H1 (cell line): Measurements from ENCODE around the gene ZNF644. TPM values are rescaled to one million over a fixed set of nuclear protein-coding genes. Genes with fewer than 3 reads are reported as not detected.

ENCODE experiments used
- CTCF ChIA-PET: fragments of 300-600 bp; sonication (Branson Sonifier 250); formaldehyde crosslinking; loops from one replicate; lab custom pipeline; 2021; ENCODE audit not compliant: partially characterized antibody; lab: Charles Lee
- POLR2A ChIA-PET: fragments of 300-600 bp; sonication (Branson Sonifier 250); formaldehyde crosslinking; loops from one replicate; lab custom pipeline; 2021; ENCODE audit warnings: inconsistent platforms; ENCODE audit not compliant: partially characterized antibody; lab: Charles Lee
- DNase-seq, 2 experiments: peaks; one replicate each; pipeline versions ENCODE4 v3.0.0 to v3.0.0-alpha.2; 2010 to 2022; ENCODE audit warnings: low spot score in 2 of 2, low read depth in 1 of 2, mixed read lengths in 1 of 2
- FAIRE-seq: peaks from 2 replicates; lab custom pipeline; 2011; peaks lifted over from hg19 to GRCh38; lab: Jason Lieb, UNC
- H2AFZ ChIP-seq: 2 replicates; pipeline ENCODE4 v1.8.1; 2012; ENCODE audit warnings: low read length, inconsistent platforms
- H2AK5ac ChIP-seq: 2 replicates; pipeline ENCODE4 v1.6.1; 2013; ENCODE audit warnings: low read depth, low read length
- H2BK120ac ChIP-seq: replicated peaks from 2 replicates; pipeline ENCODE3; 2013; ENCODE audit warnings: low read depth, low read length, inconsistent platforms
- H2BK12ac ChIP-seq: 2 replicates; pipeline ENCODE4 v1.6.1; 2013; ENCODE audit warnings: low read depth, low read length
- H2BK15ac ChIP-seq: 2 replicates; pipeline ENCODE4 v1.6.1; 2013; ENCODE audit warnings: low read length
- H2BK20ac ChIP-seq: 2 replicates; pipeline ENCODE4 v1.6.1; 2013; ENCODE audit warnings: low read length
- H2BK5ac ChIP-seq: 2 replicates; pipeline ENCODE4 v1.6.1; 2013; ENCODE audit warnings: low read depth, low read length
- H3K14ac ChIP-seq: 2 replicates; pipeline ENCODE4 v1.6.1; 2013; ENCODE audit warnings: inconsistent platforms; ENCODE audit not compliant: insufficient read length
- H3K18ac ChIP-seq: 2 replicates; pipeline ENCODE4 v1.6.1; 2013; ENCODE audit warnings: low read length; ENCODE audit errors: extremely low read depth
- H3K23ac ChIP-seq: 2 replicates; pipeline ENCODE4 v1.6.1; 2013; ENCODE audit warnings: inconsistent platforms; ENCODE audit not compliant: insufficient read length
- H3K23me2 ChIP-seq: 2 replicates; pipeline ENCODE4 v1.6.1; 2013; ENCODE audit warnings: low read depth, low read length
- H3K27ac ChIP-seq: 2 replicates; pipeline ENCODE4 v1.6.1; 2011; ENCODE audit warnings: low read depth, low read length, inconsistent platforms
- H3K27me3 ChIP-seq, 4 experiments: replicated peaks in 1 of 4; 1 replicate in 1 of 4; 2 replicates in 3 of 4; pipeline versions ENCODE4 v1.6.1 to v1.8.1; 2011 to 2013; ENCODE audit warnings: low read length in 3 of 4, mild to moderate bottlenecking in 3 of 4, inconsistent platforms in 2 of 4, mixed read lengths in 2 of 4, moderate library complexity in 1 of 4; ENCODE audit not compliant: control insufficient read depth in 3 of 4, insufficient read depth in 3 of 4; ENCODE audit errors: extremely low read depth in 1 of 4
- H3K36me3 ChIP-seq, 4 experiments: 2 replicates each; pipeline versions ENCODE4 v1.6.1 to v1.8.1; 2011 to 2013; ENCODE audit warnings: mild to moderate bottlenecking in 4 of 4, low read length in 3 of 4, moderate library complexity in 2 of 4, control low read depth in 1 of 4, inconsistent platforms in 1 of 4; ENCODE audit not compliant: insufficient read depth in 4 of 4, control insufficient read depth in 2 of 4
- H3K4ac ChIP-seq: replicated peaks from 2 replicates; pipeline ENCODE3; 2013; ENCODE audit warnings: low read length, low read depth, mixed read lengths, inconsistent platforms; ENCODE audit not compliant: insufficient read length
- H3K4me1 ChIP-seq, 4 experiments: replicated peaks in 1 of 4; 1 replicate in 1 of 4; 2 replicates in 3 of 4; pipeline versions ENCODE4 v1.6.1 to v1.8.1; 2011 to 2013; ENCODE audit warnings: low read length in 3 of 4, inconsistent platforms in 2 of 4, mixed read lengths in 1 of 4; ENCODE audit not compliant: insufficient read depth in 4 of 4, control insufficient read depth in 3 of 4
- H3K4me2 ChIP-seq, 2 experiments: 2 replicates each; pipeline versions ENCODE4 v1.6.1 to v1.8.1; 2011 to 2013; ENCODE audit warnings: low read depth in 2 of 2, low read length in 2 of 2, control low read depth in 1 of 2, inconsistent platforms in 1 of 2, mild to moderate bottlenecking in 1 of 2; ENCODE audit not compliant: insufficient read depth in 1 of 2
- H3K4me3 ChIP-seq, 4 experiments: fragments of 200-600, 300-600 bp in 1 of 4; sonication (generic), shearing (Covaris generic), sonication (Bioruptor Twin) in 1 of 4; 2 replicates each; pipeline versions ENCODE4 v1.5.1 to v1.8.1; 2011 to 2016; ENCODE audit warnings: low read length in 4 of 4, low read depth in 3 of 4, control low read depth in 2 of 4, inconsistent platforms in 2 of 4, mild to moderate bottlenecking in 2 of 4, mixed read lengths in 1 of 4, moderate library complexity in 1 of 4; ENCODE audit not compliant: insufficient read depth in 2 of 4; ENCODE audit errors: extremely low read depth in 1 of 4
- H3K56ac ChIP-seq: replicated peaks from 2 replicates; pipeline ENCODE3; 2013; ENCODE audit warnings: low read depth, mild to moderate bottlenecking, mixed read lengths, low read length, inconsistent platforms; ENCODE audit not compliant: insufficient read length
- H3K79me1 ChIP-seq: 2 replicates; pipeline ENCODE4 v1.6.1; 2013; ENCODE audit warnings: low read depth, low read length, control low read depth
- H3K79me2 ChIP-seq, 2 experiments: 2 replicates each; pipeline versions ENCODE4 v1.6.1 to v1.8.1; 2012 to 2013; ENCODE audit warnings: low read length in 2 of 2, mild to moderate bottlenecking in 2 of 2, inconsistent platforms in 1 of 2; ENCODE audit not compliant: insufficient read depth in 2 of 2, control insufficient read depth in 1 of 2
- H3K9ac ChIP-seq, 4 experiments: replicated peaks in 1 of 4; 1 replicate in 1 of 4; 2 replicates in 3 of 4; pipeline versions ENCODE4 v1.6.1 to v1.8.1; 2011 to 2013; ENCODE audit warnings: low read depth in 3 of 4, low read length in 3 of 4, control low read depth in 2 of 4, mild to moderate bottlenecking in 2 of 4, moderate library complexity in 2 of 4, inconsistent platforms in 1 of 4; ENCODE audit errors: extremely low read depth in 1 of 4
- H3K9me3 ChIP-seq, 2 experiments: 2 replicates each; pipeline versions ENCODE4 v1.6.1 to v1.8.1; 2012 to 2013; ENCODE audit warnings: mild to moderate bottlenecking in 2 of 2, moderate library complexity in 2 of 2, control low read depth in 1 of 2, inconsistent platforms in 1 of 2, low read depth in 1 of 2, low read length in 1 of 2, mixed read lengths in 1 of 2; ENCODE audit not compliant: insufficient read depth in 2 of 2
- H4K20me1 ChIP-seq, 2 experiments: replicated peaks in 1 of 2; 2 replicates each; pipeline versions ENCODE3 to v1.8.1; 2011 to 2013; ENCODE audit warnings: inconsistent platforms in 2 of 2, low read length in 2 of 2, mild to moderate bottlenecking in 1 of 2; ENCODE audit not compliant: insufficient read depth in 2 of 2, control insufficient read depth in 1 of 2
- H4K5ac ChIP-seq: 2 replicates; pipeline ENCODE4 v1.6.1; 2013; ENCODE audit warnings: low read length, low read depth, mixed read lengths, inconsistent platforms; ENCODE audit not compliant: insufficient read length
- H4K8ac ChIP-seq: 2 replicates; pipeline ENCODE4 v1.8.0; 2013; ENCODE audit warnings: mild to moderate bottlenecking, moderate library complexity, low read length, inconsistent platforms; ENCODE audit not compliant: insufficient read depth; ENCODE audit errors: extremely low read depth
- H4K91ac ChIP-seq: replicated peaks from 2 replicates; pipeline ENCODE3; 2013; ENCODE audit warnings: low read length, mixed read lengths, inconsistent platforms; ENCODE audit not compliant: insufficient read length
- BCL11A ChIP-seq, 2 experiments: IDR thresholded peaks; one replicate each; pipeline ENCODE4 v1.6.1; 2011; ENCODE audit warnings: low read depth in 2 of 2, low read length in 2 of 2, mild to moderate bottlenecking in 2 of 2
- CBX5 ChIP-seq: fragments of 300-800, 300-1000 bp; sonication (generic); IDR thresholded peaks from 2 replicates; pipeline ENCODE4 v1.7.1; 2016; ENCODE audit warnings: antibody characterized with exemption, low read length, low read depth
- KDM5A ChIP-seq: fragments of 200-600 bp; IDR thresholded peaks from 2 replicates; pipeline ENCODE4 v1.7.1; 2012; ENCODE audit warnings: mild to moderate bottlenecking, low read length, inconsistent platforms, mixed read lengths
- RNF2 ChIP-seq: fragments of 200-900, 300-1000 bp; sonication (generic); IDR thresholded peaks from 2 replicates; pipeline ENCODE4 v1.7.1; 2016; ENCODE audit warnings: borderline replicate concordance, low read depth, mild to moderate bottlenecking, antibody characterized with exemption, low read length; ENCODE audit not compliant: poor library complexity, severe bottlenecking; ENCODE audit errors: missing control alignments
- WGBS, 2 experiments: shearing (Covaris generic) in 1 of 2; methylation state at CpG; one replicate each; pipeline versions ENCODE4 v1.1.6 to v1.1.7; 2013 to 2015; ENCODE audit warnings: low lambda C conversion rate in 2 of 2, mixed read lengths in 2 of 2, inconsistent platforms in 1 of 2, low coverage in 1 of 2, missing lambda C conversion rate in 1 of 2; ENCODE audit not compliant: insufficient replicate concordance in 2 of 2, insufficient coverage in 1 of 2, insufficient read length in 1 of 2; ENCODE audit errors: extremely low coverage in 1 of 2, missing lambda C conversion rate in 1 of 2; 5-methylcytosine and 5-hydroxymethylcytosine counted together
- polyA plus RNA-seq, 7 experiments: library from polyadenylated mRNA; depleted of rRNA in 3 of 7; stranded (reverse) in 5 of 7; unstranded in 2 of 7; fragments of >200 nt in 5 of 7; fragments of 200-250 nt in 2 of 7; gene quantifications; 1 replicate in 5 of 7; 2 replicates in 1 of 7; 4 replicates in 1 of 7; pipeline versions ENCODE4 v1.2.1 to v1.2.3, GENCODE V29; 2011 to 2013; ENCODE audit warnings: missing spikeins in 2 of 7, mixed read lengths in 2 of 7
- total RNA-seq: library from RNA; stranded (reverse); fragmentation: NEBNext Ultra II Directional; extraction: Animal tissue kit (Norgen Biotek cat#: 25700); gene quantifications from 2 replicates; pipeline ENCODE4 v1.2.1, GENCODE V29; 2021

The ZNF644 gene
- total and polyA plus RNA-seq, 2 of the 8 experiments (the other 6 are each of a cell fraction or from before 2014, with no cell fraction given): 14.5 to 93.5 TPM

DNA sequence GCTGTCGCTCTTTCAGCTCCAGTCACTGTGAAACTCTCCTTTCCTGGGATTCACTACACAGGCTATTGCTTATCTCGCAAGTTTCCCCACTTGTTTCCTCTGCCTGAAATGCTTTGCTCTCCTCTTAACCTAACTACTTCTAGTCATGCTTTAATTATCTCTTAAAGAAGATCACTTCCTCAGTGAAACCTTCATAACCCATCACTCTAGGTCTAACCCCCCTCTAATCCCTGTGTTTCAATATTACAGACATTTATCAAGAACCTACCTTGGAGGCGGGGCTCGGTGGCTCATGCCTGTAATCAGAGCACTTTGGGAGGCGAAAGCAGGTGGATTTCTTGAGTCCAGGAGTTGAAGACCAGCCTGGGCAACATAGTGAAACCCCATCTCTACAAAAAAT lies 16.7 kb upstream of the ZNF644 start:
- Histone ChIP-seq H4K20me1 (no peaks in the 10 kb centered on the region), H3K56ac (no peak overlapping the region), H3K9me3 (peaks cover 3 to 17% of the 10 kb centered on the region in 2 experiments; a peak in 2 of 4 replicates), H3K79me1 (no peaks in the 10 kb centered on the region), H3K36me3 (no peaks in the 10 kb centered on the region), H4K8ac (no peak overlapping the region), H2AK5ac (no peak overlapping the region), H3K27me3 (peaks cover 0 to 12% (median 9%) of the 10 kb centered on the region in 4 experiments; a peak in 5 of 7 replicates), H3K79me2 (no peaks in the 10 kb centered on the region), H3K18ac (no peak overlapping the region), H3K4ac (no peak overlapping the region), H2BK15ac (no peak overlapping the region), H4K91ac (no peak overlapping the region), H2BK5ac (no peak overlapping the region), H3K4me2 (no peak overlapping the region), H3K9ac (no peak overlapping the region), H4K5ac (no peak overlapping the region), H2AFZ (no peak overlapping the region), H3K23ac (no peak overlapping the region), H3K4me1 (no peaks in the 10 kb centered on the region), H2BK12ac (no peak overlapping the region), H2BK20ac (no peak overlapping the region), H3K14ac (no peak overlapping the region), H3K27ac (no peak overlapping the region), H3K23me2 (no peaks in the 10 kb centered on the region), H3K4me3 (no peak overlapping the region), H2BK120ac (no peak overlapping the region)
- ChIA-PET POLR2A (interaction anchor here (3.4 kb wide), 1 partner anchor 17 kb away, joined by 16 read pairs; the partner anchor contains the start of gene ZNF644), CTCF (no interaction called here)
- TF ChIP-seq RNF2 (no peak), CBX5 (no peak), KDM5A (no peak), BCL11A (IDR thresholded peaks at IDR 0.05; ENCODE audit: low read depth in 2 of 2, low read length in 2 of 2) (no peak)
- FAIRE-seq (no peak), DNase-seq (no peak)
- WGBS, 2 experiments: 93% methylated on average over 5 of the region's 5 CpGs; no CpG with 5 or more reads in 1 of the 2 experiments
